ENCODE data around the gene SFSWAP.
"Not testable (repeated sequence)": the region's sequence is repeated elsewhere in the genome, so short reads cannot be mapped to it uniquely, and the experiment has no call there.

The SFSWAP gene

DNA sequence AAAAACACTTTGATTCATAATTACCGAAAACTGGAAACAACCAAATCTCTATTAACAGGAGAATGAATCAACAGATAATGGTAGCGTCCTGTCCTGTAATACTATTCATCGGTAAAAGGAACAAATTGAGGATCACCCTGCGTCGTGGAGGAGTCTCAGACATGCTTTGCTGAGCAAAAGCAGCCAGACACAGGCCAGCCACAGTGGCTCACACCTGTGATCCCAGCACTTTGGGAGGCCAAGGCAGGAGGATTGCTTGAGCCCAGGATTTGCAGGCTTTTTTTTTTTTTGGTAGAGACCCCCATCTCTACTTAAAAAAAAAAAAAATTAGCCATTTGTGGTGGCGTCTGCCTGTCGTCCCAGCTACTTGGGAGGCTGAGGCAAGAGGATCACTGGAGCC, 83.2 kb downstream of the SFSWAP start:
- DNase-seq = no peak

DNA sequence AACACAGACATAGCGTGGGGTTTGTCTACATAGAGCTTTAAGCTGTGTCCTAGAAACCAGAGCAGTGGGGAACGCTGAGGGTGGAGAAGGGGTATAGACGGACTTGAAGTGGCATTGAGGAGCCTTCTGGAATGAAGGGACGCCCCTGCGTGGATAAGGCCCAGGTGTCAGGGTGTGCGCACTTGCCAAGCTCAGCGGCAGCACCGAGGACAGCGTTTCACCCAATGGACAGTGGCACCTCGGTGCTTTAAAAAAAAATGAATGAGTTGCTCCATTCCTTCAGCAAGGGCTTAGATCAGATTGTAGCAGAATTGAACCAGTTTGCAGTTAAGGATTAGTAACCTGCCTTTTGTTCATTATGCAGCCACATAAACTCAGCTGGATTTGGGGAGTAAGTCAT, 83.7 kb downstream of the SFSWAP start:
- no peak for DNase-seq

DNA sequence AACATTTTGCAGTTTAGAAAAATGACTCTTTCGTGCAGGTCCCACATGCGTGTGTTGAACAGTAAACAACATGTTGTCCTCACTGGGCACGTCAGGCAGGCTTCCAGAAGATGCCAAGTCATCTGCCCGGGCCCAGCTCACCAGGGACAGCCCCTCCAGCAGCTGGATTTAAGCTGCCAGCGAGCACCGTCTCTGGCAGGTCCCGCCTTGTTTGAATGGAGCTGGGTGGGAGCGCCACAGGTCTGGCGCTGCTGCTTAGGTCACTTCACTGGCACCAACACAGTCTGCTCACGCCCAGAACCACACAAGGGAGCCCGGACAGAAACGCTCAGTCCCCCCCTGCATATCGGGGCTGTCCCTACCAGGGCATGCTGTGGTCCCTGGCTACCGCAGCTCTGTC, 84.2 kb downstream of the SFSWAP start:
- DNase-seq = no peak

DNA sequence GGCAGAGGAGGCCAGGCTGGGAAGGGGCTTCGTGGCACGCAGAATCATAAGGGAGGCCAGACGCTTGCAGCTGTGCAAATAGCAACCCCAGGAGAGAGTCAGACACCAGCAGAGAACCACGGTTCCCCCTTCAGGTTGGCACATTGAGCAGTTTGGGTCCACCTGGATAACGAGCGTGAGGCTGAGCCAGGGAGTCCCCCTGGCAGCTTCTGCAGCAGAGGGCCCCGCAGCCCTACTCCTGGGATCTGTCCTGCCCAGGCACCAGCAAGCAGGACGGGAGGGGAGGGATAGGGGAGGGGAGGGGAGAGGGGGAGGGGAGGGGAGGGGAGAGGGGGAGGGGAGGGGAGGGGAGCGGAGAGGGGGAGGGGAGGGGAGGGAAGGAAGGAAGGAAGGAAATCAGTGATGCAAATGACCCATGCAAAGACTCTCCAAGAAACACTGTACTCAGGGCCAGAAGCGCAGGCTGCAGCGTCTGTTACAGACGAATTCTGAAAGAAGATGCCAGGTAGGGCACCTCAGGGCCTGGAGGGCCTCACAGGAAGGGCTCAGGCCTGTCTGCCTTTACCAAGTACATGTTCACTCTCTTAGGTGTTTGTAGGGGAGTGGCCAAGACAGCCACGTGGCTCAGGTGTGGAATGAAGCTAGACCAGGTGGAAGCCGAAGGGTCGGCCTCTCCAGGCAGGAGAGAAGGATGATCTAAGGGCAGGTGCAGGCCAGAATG, 85.0 kb downstream of the SFSWAP start:
- DNase-seq = no peak

DNA sequence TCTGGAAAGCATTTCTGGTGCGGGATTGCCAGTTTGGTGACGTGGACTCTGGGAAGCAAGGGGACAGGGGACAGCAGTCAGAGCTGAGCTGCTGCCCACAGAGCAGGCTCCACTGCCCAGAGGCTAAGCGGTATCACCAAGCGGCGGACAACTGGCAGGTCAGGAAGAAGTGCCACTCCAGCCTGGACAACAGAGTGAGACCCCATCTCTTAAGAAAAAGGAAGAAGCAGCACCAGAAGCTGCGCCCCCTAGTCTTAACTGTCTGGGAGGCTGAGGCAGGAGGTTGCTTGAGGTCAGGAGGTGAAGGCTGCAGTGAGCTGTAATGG, 85.5 kb downstream of the SFSWAP start:
- DNase-seq = no peak

DNA sequence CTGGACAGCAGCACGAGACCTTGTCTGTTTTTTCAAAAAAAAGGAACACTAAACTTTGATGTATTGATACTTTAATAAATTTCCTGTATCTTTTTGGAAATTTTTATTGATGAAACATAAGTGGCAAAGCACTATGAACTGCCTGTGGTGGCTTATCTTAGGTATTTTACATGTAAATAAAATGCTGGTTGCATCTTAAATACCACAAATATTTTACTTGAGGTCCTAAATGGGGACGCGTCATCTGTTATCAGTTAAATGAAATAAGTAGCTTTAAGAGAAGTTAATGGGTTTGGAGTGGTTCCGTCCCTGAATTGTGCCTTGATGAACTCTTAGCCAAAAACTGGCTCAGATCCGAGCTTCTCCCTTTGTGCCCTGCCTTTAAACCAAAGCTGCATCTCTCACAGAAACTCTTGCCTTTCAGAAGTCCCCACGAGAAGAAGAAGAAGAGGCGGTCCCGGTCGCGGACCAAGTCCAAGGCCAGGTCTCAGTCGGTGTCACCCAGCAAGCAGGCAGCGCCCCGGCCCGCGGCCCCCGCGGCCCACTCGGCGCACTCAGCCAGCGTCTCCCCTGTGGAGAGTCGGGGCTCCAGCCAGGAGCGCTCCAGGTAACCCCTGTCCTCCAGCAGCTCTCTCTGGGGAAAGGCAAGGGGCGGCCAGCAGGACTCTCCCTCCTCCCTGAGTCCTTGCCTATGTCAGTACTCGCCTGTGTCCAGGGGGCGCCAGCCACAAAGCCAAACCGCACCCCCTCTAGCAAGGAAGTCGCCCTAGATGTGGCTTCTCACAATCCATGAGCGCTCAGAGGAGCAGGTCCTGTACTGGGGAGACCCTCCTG, 86.1 kb downstream of the SFSWAP start:
- no peak for DNase-seq

DNA sequence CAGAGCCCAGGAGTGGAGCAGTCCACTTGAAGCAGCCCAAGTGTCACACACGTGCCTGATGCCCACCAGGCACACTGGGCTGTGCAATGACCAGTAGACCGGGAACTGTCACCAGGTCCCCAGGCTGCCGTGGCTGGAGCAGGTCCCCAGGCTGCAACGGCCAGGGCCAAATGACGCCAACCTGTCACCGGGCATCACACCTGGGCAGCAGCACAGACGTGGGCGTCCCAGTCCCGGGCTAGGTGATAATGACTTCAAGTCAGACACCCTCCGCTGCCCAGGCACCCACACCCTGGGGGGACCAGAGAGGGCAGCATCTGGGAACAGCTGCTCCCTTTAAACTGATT, 86.7 kb downstream of the SFSWAP start:
- no peak for DNase-seq

DNA sequence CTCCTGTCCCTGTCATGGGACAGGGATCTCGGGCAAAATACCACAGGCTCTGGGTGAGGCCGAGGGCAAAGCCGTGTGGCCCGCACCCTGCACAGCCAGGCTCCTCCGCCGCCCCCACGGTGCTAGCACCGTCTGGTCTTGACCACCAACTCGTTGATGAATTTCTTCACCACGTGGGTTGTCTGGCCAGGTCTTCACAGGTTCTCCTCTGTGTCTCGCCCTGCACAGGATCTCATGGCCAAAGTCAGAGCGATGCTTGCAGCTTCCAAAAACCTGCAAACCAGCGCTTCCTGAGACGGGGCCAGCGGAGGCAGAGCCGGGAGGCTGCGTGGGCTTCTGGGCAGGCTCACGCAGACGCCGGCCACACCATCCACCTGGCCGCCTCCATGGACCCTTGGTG, 88.3 kb downstream of the SFSWAP start:
- no peak for DNase-seq

DNA sequence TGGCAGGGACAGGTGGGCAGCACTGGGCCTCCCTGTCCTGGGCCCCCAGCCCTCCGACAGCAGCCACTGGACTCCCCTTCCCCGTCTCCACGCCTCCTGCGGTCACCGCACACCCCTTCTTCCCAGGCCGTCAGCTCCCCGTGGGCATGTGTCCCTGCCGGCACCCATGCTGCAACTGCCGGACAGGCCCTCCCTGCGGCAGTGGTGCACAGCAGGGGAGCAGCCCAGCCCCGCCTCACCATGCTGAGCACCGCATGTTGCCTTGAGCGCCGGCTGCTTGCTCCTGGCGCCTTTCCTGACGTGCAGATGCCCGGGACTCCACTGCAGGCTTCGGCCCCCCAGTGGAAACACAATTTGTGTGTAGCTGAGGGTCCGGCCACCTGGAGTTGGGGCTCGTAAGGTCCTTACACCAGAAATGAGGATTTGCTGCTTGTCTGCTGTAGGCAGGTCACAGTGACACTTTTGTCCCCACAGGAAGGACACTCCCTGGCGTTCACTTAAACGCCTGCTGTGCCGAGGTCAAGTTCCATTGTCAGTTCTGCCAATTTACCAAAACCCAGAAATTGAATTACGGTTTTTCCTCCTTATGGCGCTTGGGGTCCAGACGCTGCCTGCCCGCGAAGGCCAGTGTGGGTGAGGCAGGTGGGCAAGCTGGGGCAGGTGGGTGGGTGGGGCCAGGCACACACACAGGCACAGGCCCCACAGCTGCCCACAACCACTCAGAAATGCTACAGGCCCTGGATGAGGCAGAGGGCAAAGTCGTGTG, 89.1 kb downstream of the SFSWAP start:
- no peak for DNase-seq

DNA sequence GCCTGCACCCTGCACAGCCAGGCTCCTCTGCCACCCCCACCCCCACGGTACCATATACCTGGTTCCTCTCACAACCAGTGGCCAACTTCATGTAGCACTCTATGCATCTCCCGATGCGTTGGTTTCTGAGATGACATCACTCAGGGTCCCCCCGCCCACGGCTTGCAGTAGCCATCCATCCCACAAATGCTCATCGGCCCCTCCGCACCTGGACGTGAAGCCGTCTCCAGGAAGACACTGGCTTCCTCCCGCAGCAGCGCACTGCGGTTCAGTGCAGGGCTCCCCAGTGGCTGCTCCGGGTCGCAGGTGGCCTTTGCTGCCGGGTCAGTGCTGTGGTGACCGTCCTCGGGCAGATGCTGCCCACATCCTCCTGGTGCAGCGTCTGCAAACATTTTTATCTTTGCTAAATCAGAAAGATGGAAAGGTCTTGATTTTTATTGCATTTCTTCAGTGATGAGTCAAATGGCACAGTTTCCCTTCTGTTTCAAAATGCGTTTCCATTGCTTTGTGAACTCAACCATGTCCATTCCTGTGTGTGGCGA, 89.8 kb downstream of the SFSWAP start:
- DNase-seq = no peak

DNA sequence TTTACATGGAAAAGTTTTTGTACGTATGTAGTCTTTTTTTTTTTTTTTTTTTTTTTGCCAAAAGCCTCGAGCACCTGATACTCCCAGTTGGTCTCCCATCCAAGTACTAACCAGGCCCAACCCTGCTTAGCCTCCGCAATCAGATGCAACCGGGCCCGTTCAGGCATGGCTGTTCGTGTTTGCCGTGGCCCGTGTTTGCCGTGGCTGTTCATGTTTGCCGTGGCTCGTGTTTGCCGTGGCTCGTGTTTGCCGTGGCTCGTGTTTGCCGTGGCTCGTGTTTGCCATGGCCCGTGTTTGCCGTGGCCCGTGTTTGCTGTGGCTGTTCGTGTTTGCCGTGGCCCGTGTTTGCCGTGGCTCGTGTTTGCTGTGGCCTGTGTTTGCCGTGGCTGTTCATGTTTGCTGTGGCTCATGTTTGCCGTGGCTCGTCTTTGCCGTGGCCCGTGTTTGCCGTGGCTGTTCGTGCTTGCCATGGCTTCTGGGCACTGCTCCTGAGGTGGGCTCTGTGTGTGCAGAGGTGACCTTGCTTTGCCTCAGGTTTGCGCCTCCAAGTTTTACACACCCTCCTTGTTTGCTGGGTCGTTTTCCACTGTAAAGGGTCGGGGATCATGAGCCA, 90.5 kb downstream of the SFSWAP start:
- no peak for DNase-seq

DNA sequence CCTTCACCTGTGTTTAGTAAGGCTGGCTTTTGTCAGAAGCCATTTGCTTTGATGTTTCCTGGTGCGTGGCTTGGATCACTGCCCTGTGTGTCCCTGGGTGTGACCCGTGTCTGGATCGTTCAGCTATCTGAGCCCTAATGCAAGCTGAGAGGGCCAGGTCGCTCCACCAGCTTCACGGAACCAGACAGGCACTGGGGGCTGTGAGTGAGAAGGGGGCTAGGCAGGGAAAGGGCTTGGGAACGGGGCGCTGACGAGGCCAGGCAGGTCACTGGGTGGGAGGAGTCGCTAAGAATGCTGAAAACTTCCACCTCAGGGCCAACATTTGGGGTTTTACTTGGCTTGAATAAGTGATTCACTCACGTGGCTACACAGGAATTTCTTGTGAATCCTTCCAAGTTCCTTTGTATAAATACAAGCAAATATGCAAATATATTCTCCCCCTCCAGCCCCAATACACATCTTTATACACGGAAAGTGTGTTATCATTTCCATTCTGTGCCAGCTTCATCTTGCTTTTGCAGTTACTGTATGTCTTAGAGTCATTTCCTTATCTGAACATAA, 93.2 kb downstream of the SFSWAP start:
- DNase-seq = no peak

DNA sequence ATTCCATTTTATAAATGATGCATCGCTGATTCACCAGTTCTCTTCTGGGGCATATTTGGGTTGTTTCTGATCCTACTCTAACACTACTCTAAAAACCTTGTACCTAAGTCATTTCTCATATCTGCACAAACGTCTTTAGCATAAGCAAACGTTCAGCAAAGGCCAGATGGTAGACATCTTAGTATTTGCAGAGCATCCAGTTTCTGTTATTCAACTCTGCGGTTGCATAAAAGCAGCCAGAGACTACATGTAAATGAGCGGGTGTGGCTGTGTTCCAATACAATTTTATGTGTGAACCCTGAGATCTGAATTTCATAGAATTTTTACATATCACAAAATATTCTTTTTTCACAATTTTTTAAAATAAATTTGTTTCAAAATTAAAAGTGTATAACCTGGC, 94.5 kb downstream of the SFSWAP start:
- DNase-seq = no peak

DNA sequence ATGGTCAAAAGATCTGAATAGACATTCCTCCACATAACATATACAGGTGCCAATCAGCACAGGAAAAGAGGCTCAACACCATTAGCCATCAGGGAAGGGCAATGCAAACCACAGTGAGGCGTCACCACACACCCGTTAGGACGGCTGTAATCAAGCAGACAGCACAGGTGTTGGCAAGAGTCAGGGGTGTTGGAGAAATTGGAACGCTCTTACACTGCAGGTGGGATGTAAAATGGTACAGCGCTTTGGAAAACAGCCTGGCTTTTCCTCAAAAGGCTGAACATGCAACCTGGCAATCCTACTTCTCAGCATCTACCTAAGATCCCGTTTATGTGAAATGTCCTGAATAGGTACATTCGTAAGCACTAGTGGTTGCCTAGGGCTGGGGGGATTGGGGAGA, 95.8 kb downstream of the SFSWAP start:
- DNase-seq = no peak

DNA sequence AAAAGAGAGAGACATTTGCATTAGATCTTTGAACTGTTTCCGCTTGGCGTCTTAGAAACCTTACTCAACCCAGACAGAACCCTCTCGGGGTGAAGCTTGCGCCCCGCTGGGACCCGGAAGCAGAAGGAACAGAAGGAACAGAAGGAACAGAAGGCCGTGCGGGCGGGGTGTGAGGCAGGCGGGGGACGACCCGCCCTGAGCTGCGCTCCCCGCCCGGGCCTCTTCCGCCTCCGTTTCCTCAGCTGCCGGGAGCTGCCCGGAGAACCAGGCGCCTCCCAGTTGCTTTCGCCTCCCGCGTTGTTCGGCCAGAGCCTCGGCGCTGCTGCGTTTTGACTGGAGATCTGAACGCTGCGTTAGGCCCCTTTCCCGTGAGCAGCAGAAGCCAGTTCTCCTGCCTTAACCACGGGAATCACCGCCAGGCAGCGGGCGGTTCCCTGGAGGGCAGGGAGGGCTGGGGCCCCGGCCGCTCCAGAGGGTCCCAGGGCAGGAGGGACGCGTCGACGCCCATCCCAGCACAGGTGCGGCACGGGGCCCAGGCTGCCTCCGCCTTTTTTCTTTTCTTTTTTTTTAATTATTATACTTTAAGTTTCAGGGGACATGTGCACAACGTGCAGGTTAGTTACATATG, 98.0 kb downstream of the SFSWAP start:
- DNase-seq = no peak

DNA sequence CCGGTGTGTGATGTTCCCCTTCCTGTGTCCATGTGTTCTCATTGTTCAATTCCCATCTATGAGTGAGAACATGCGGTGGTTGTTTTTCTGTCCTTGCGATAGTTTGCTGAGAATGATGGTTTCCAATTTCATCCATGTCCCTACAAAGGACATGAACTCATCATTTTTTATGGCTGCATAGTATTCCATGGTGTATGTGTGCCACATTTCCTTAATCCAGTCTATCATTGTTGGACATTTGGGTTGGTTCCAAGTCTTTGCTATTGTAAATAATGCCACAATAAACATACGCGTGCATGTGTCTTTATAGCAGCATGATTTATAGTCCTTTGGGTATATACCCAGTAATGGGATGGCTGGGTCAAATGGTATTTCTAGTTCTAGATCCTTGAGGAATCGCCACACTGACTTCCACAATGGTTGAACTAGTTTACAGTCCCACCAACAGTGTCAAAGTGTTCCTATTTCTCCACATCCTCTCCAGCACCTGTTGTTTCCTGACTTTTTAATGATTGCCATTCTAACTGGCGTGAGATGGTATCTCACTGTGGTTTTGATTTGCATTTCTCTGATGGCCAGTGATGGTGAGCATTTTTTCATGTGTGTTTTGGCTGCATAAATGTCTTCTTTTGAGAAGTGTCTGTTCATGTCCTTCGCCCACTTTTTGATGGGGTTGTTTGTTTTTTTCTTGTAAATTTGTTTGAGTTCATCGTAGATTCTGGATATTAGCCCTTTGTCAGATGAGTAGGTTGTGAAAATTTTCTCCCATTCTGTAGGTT, 98.8 kb downstream of the SFSWAP start:
- DNase-seq = not testable (repeated sequence)

DNA sequence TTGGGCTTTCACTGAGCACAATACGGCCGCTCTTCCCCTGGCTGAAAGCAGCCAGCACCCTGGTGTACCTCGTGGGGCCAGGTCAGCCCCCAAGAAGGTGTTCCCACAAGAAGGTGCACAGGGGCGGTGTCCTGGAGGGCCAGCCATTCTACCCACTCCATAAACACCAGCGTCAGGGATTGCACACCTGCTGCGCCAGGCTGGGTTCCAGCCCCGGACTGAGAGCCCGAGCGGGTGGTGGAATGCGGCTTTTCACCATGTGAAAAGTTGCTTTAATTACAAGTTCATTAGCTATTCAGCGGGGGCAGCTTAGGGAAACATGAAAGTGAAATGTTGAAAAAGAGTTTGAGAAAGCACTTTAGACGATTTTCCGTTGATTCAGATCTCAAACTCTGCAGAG, 99.8 kb downstream of the SFSWAP start:
- no peak for DNase-seq

DNA sequence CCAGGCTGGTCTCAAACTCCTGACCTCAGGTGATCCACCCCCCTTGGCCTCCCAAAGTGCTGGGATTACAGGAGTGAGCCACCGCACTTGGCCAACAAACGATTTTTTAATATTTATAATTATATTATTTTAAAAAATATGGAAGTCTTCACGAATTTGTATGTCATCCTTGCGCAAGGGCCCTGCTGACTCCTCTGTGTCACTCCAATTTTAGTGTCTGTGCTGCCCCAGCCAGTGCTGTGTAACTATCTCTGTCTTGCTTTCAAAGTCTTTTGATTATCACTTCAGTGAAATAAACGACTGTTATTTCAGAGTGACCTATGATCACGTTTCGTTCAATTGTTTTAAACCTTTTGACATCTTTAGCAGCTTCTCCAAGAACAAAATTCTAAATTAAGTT, 104.2 kb downstream of the SFSWAP start:
- DNase-seq = no peak

DNA sequence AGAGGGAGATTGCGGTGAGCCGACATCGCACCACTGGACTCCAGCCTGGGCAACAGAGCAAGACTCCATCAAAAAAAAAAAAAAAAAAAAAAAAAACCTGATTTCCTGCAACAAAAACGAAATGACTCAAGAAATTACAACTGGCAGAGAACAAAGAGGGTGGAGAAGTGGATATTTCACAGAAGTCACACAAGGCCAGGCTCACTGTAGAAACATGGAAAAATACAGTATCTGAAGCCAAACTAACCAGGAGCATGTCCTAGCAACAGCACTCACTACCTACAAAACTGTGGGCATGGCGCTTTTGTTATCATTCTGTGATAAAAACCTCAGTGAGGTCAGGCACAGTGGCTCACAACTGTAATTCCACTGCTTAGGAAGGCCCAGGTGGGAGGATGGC, 105.6 kb downstream of the SFSWAP start:
- DNase-seq = no peak

DNA sequence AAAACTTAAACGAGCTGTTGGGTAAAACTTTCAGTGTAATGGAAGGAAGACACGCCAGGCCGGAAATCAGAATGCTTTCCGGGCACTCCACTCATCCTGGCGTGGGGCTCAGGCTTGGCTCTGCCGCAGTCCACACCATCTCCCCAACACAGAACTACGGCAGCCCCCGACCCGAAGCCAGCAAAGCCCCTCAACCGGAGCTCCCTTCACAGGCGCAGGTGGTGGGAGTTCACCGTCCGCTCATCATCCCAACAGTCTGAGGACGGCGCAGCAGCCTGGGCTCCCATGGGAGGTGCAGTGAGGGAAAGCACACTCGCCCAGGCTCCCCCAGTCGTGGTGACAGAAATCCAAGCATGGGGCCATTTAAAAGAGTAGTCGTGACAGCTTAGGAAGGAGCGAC, 106.4 kb downstream of the SFSWAP start:
- no peak for DNase-seq

DNA sequence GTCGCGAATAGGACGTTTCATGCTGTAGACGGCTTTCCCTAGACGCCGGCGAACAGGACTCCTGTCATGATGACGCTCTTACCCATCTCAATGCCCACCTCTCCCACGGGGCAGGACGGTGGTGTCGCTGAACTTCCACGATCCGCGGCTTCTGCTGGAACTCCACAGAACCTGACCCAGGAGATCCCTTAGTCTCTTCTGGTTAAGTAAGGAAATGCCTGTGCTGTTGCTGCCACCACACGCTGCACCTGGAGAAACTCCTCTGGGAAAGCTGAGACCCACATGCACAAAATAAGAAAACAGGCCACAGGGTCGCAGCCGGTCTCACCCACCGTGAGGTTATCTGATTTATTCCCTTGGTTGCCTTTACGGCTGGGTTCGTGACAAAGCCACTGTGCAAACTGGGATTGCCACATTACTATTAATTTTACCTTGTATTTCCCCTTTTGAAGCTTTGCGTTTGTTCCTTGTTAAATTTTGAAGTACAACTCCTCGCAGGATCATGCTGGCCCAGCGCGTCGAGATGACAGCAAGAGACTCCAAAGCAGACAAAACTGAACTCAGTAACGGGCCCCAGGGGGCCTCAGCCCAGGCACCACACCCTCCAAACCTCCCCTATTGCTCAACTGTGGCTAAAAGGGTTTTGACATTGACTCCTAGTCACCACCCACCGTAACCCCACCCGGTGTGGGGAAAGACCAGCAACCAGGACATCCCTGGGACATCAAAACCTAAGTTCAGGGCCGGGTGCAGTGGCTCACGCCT, 108.1 kb downstream of the SFSWAP start:
- no peak for DNase-seq

All from NCI-H2227 treated with DMSO at 0.1 percent for 48 hours (cell line).